GM13976 (cell line): ENCODE measurements around the gene BABAM2.

Experiments
- DNase-seq: peaks from one replicate; pipeline ENCODE4 v3.0.0; 2012; ENCODE audit warnings: low spot score
- CTCF ChIP-seq: IDR thresholded peaks from 2 replicates; pipeline ENCODE4 v1.5.1; 2012; ENCODE audit warnings: borderline replicate concordance, mild to moderate bottlenecking; ENCODE audit not compliant: insufficient read depth; ENCODE audit errors: extremely low read depth, missing control alignments, control extremely low read depth
- in situ Hi-C: fragments of 300-500 bp; cut with MboI; formaldehyde crosslinking; loops from one replicate; pipeline ENCODE4 v1.12.0; 2022; ENCODE audit warnings: low sequenced_read_pairs, mixed read lengths, inconsistent platforms; ENCODE audit not compliant: unreplicated experiment

Gene BABAM2

GRCh38 chr2:28206762-28207161, 316.2 kb downstream of the BABAM2 start:
- in situ Hi-C loops = no loop called here
- DNase-seq = no peak
- TF ChIP-seq CTCF = no peak

- in situ Hi-C loops = no loop called here
- no peak for TF ChIP-seq CTCF
These were observed 318.7 kb downstream of the BABAM2 start for GRCh38 chr2:28209261-28209691.

GRCh38 chr2:28209864-28210263, 319.3 kb downstream of the BABAM2 start:
- in situ Hi-C loops = no loop called here
- DNase-seq = no peak
- no peak for TF ChIP-seq CTCF

More at GRCh38 chr2:28209261-28209691, 318.7 kb downstream of the BABAM2 start:
- DNase-seq = no peak

- in situ Hi-C loops = no loop called here
- TF ChIP-seq CTCF = no peak
- DNase-seq = no peak
These were observed 320.0 kb downstream of the BABAM2 start for GRCh38 chr2:28210535-28210934.

- in situ Hi-C loops = no loop called here
These were observed 325.8 kb downstream of the BABAM2 start for GRCh38 chr2:28216331-28216730.

GRCh38 chr2:28217042-28217740, 326.7 kb downstream of the BABAM2 start:
- no peak for TF ChIP-seq CTCF
- no peak for DNase-seq
- in situ Hi-C loops = no loop called here

More at GRCh38 chr2:28216331-28216730, 325.8 kb downstream of the BABAM2 start:
- TF ChIP-seq CTCF = no peak
- DNase-seq = no peak
